Renal cortical epithelial cell (primary cell): Measurements from ENCODE around the gene ATP8A1. TPM values are rescaled to one million over a fixed set of nuclear protein-coding genes. Genes with fewer than 3 reads are reported as not detected.

ENCODE experiments used
- DNase-seq: peaks from one replicate; pipeline ENCODE4 v3.0.0-alpha.2; 2011; ENCODE audit warnings: low read depth
- total RNA-seq: library from RNA; depleted of rRNA; stranded (reverse); fragments of >200 nt; gene quantifications from 2 replicates; pipeline ENCODE4 v1.2.3, GENCODE V29; 2014

Gene ATP8A1
- total RNA-seq, 1 donor from 2014 or later: 38.4 TPM

- no peak for DNase-seq
Observed at GRCh38 chr4:42366959-42367358, 289.9 kb downstream of the ATP8A1 start.

DNA sequence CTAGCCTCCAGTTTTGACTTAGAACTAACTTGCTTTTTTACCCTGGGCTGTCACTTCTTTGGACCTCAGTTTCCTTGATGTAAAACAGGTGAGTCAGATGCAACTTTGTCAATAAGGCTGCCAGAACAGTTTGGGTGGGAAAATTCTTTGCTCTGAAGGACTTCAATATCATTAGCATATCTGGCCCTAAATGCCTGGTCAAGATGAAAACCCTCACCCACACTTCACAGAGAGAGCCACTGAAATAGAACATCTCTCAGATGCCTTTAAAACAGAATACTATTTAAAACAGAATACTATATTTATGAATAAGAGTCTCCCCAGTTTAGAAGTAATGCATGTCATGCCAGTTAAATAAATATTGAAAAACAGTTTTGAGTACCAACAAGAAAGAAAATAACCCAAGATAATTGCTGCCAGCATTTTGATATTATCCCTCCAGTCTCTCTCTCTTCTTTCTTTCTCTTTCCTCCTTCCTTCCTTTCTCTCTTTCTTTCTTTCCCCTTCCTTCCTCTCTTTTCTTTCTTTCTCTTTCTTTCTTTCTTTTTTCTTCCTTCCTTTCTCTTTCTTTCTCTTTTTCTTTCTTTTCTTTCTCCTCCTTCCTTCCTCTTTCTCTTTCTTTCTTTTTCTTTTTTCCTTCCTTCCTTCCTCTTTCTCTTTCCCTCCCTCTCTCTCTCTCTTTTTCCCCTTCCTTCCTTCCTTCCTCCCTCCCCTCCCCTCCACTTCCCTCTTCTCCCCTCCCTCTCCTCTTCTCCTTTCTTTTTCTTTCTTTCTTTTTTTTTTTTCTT lies 292.4 kb downstream of the ATP8A1 start:
- no peak for DNase-seq

GRCh38 chr4:42363614-42364013 lies 293.3 kb downstream of the ATP8A1 start:
- no peak for DNase-seq

GRCh38 chr4:42362591-42362990 lies 294.3 kb downstream of the ATP8A1 start:
- no peak for DNase-seq

DNA sequence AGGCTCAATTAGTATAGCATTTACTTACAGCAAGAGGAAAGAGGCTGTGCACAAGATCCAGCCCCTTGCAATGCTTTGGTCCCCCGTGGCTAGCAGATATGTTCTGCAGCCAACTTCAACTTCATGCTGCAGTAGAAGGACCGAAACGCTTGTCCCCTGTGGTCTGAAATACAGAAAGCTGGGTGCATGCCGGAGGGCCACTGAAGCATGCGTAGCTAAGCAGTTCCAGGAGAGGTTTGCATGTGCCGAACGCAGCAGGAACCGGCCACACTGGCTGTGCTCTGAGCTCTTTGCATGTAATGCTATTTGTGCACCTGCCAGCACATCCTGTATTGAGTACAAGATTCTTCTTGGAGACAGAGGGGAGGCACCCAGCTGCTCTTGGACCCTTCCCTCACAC lies 295.4 kb downstream of the ATP8A1 start:
- peak; percentile 32 for DNase-seq

DNA sequence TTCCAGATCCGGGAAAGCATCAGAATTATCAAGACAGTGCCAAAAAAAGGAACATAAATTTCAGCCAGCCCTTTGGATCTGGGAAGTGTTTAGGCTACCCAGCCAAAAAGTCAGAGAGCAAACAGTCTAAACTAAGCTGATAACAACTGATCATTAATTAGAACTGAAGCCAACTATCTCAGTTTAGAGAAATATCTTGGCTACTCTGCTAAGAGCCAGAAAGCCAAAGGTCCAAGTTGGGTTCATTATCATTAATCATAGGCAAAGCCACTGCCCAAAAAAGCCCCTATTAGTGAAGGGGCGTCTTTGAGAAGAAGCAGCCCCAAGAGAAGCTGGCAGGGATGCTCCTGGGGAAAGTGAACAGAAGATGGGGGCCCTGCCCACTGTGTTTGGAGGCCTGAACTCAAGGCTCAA lies 296.6 kb downstream of the ATP8A1 start:
- no peak for DNase-seq

- peak; percentile 30 for DNase-seq
Observed at GRCh38 chr4:42359711-42360110, 297.2 kb downstream of the ATP8A1 start.

Other genes starting within 250 kb of the ATP8A1 start
- not detected in 2 replicates for gene GRXCR1, start 235.6 kb upstream of the ATP8A1 start, total RNA-seq